ENCODE data around the gene SLC25A13.

The SLC25A13 gene

DNA sequence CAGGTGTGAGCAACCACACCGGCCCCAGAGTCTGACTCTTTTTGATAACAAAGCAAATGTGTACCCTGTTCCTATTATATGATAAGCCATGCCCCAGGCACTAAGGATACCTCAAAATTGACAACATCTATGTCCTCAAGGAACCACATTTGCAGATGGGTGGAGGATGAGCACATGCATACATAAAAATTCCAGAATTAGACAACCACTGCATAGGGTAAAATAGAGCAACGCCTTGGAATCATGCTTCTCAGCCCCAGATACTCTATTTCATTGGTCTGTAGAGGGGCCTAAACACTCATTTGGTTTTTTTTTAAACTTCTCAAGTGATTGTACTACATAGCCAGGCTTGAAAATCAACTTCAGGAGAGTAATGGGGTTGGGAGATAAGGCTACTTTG, 78.7 kb downstream of the SLC25A13 start:
- DNase-seq (ENCODE audit: low read depth in 2 of 2): no peak

DNA sequence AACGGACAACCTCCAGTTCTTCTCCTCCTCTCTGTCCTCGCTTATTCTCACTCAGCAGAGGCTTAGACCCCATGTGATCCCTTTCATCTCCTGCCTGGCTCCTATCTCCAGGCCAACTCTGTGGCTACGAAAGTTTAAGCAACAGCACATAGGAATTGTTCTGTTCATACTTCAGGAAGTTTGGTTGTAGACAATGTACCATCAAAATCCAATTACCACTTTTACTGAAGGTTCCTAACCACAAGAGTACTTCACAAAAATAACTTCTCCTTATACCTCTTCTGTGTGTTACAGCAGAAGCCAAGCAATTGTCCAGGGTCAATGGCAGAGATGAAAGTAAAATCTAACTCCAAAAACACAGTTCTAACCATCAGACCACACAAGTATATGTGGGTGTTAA, 80.0 kb downstream of the SLC25A13 start:
- no peak for DNase-seq (ENCODE audit: low read depth in 2 of 2)

DNA sequence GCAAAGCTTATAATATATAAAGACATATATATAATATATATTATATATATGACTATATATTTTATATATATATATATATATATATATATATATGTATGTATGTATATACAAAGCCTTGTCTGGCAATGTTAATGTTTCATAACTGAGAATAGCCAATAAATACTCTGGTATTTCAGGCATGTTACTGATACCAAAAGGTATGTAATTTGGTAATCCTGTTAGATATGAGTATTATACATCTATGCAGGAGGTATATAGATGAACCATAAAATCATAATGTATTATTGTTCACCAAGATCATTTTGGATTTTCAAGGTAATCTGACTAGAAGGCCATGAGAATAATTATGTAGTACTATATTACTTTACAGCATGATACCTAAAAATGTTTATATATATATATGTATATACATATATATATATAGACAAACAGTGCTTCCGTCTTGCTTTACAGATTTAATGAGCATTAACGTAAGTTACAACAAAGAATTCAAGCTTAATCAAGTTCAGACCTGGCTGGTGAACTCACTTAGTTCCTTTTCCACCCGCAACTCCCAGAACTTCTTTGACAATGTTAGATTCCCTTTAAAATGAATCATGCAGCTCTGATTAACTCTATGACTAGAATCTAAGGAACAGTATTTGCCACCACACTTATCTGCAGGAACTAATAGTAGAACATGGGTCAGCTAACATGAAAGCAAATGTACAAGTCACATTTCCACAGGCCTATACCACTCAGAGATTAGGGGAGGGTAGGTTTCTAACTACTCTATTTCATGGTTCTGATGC, 82.7 kb downstream of the SLC25A13 start:
- DNase-seq (ENCODE audit: low read depth in 2 of 2): no peak

DNA sequence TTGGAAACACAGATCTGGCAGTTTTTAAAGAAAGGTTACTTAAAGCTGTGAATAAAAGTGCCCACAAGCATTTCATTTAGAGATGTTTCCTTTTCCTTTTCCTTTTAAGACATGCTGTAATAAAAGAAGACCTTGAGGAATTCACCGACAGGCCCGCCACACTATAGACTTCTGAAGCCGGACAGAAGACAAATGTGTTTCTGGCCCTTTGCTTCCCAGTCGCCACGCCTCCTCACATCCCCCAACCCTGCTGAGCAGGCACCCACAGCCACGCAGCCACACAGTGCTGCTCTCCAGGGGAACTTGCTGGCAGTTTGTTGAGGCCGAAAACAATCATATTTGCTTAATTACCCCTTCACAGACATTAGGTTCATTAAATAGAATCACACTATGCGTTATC, 83.4 kb downstream of the SLC25A13 start:
- DNase-seq (ENCODE audit: low read depth in 2 of 2): no peak

DNA sequence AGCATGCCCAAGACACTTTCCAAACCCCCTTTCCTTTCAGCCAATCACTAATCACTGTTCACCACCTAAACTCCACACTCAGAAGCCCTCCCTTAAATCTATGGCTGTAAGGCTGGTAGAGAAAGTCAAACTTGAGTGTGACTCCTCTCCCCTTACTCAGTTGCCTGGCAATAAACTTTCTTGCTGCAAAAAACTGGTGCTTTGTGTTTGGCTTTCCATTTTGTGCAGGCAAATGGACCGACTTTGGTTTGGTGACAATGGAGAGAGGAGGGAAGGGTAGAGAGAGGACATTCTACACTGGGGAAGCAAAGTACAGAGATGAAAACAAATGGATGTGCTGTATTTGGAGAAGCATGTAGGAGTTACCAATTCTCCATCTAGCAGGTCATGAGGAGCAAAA, 84.9 kb downstream of the SLC25A13 start:
- no peak for DNase-seq (ENCODE audit: low read depth in 2 of 2)

DNA sequence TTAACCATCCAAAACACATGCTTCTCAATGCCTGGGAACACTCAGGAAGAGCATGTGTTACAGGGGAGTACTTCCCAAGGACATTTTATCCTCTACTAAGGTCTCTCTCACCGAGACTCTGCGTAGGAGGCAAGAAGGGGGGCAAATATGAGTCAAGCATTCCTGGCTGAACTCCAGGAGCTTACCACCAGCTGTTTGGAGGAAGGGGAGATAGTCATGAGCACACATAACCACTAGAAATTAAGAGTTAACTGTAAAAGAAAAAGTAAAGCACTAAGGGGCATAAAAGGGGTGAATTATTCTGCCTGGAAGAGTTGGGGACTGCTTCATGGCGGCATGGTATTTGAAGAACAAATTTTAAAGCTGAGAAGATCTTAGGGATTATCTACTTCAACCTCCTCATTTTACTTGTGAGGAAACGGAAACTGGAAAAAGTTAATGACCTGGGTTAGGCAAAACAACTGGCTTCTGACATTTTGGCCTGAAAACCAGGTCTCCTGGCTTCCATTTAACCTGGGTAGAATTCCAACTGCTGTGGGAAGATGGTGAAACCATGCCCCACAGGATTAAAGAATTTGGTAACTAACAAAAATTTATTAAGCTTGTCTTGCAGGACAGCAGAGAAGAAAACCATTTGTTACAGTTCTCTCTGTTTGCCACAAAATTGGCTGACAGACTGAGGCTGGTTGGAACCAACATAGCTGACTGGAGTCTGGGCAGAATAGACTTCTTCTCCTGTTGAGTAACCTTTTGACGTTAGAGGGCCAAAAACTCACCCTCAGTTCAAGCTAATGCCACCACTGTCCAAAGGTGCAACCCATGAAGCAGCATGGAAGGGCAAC, 85.5 kb downstream of the SLC25A13 start:
- no peak for DNase-seq (ENCODE audit: low read depth in 2 of 2)

DNA sequence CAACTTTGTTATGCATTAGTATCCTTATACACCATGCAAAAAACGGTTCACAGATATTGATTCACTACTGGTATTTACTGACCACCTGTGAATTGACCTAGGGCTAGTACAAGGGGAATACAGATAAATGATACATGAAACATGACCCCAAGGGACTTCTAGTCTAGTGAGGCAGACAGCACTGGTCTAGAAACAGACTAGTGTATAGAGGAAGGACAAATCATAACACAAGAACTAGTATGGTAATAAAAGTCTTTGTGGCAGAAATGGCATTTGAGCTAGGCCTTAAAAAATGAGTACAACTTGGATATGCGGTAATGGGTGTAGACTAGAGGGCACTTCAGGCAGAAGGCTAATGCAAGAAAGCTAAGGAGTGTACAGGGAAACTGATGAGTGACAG, 86.6 kb downstream of the SLC25A13 start:
- no peak for DNase-seq (ENCODE audit: low read depth in 2 of 2)

DNA sequence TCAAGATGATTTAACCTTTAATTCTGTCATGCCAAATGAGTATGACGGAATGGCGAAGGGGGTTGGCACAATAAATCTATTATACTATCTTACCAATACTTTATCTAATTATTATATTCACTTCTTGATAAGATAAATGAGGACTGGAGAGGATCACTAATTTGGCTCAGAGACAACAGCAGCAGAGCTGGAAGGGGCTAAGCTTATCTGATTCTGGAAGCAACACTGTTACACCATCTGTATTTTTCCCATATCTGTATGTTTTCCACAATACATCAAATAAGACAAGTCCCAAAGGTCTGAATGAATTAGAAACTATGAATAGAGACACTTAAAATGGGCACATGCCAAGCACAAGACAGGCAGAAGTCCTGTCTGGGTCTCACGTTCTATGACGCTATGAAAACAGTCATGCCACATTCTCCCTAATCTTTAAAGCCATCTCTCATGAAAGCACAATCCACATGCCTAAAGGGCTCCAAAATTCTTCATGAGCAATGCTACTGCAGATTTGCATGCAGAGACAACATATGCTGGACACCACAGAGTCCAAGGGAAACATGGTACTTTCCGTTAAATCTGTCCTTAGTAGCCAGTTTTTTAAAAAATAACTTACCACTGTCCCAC, 88.3 kb downstream of the SLC25A13 start:
- no peak for DNase-seq (ENCODE audit: low read depth in 2 of 2)

DNA sequence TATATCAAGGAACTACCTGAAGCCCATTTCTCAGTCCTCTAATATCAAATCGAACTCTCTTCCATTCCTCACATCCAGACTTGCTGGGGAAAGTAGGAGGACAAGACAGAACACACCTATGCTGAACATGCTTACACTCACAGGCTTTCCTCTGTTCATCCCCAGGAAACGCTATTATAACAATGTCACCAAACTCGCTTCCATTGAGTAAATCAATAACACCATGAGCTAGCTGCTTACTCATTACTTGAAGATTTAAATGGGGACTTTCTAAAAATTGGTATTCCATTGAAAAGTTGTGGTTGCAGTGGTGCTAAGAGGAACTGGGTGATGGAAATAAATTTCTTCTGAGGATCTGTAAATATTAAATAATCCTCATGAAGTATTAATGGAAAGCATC, 88.8 kb downstream of the SLC25A13 start:
- no peak for DNase-seq (ENCODE audit: low read depth in 2 of 2)

DNA sequence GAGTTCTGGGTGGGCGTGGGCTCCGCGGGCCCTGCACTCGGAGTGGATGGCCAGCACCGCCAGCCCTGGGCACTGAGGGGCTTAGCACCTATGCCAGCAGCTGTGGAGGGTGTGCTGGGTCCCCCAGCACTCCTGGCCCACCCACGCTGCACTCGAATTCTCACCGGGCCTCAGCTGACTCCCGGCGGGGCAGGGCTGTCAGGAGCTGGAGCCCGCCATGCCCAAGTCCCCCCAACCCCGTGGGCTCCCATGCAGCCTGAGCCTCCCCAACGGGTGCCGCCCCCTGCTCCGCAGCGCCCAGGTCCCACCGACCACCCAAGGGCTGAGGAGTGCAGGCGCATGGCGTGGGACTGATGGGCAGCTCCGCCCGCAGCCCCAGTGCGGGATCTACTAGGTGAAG, 93.1 kb downstream of the SLC25A13 start:
- no peak for DNase-seq (ENCODE audit: low read depth in 2 of 2)

DNA sequence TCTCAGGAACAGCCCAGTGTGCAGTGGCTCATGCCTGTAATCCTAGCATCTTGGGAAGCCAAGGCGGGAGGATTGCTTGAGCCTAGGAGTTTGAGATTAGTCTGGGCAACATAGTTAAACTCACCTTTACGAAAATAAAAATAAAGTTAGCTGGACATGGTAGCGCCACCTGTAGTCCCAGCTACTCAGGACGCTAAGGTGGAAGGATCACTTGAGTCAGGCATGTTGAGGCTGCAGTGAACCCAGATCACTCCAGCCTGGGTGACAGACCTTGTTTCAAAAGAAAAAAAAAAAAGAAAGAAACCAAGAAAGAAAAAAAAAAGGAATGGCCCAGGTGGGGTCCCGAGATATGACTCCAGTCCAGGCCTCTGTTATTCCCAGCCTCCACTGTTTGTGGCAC, 96.6 kb downstream of the SLC25A13 start:
- DNase-seq (ENCODE audit: low read depth in 2 of 2): no peak

DNA sequence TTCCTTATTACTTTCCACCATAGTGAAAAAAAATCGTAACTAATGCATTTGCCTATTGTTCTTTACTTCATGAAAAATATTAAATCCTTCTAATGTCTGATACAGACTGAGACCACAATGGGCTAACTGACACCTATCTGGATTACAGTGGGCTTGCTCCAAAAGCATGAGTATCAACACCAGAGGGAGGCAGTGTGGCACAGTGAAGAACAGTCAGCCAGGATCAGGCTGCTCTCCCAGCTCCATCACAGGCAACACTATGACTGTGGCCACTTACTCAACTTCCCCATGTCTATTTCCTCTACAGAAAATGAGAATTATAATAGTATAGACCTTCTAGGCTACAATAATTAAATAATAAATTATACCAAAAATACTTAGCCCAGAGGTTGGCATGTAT, 97.2 kb downstream of the SLC25A13 start:
- DNase-seq (ENCODE audit: low read depth in 2 of 2): no peak

DNA sequence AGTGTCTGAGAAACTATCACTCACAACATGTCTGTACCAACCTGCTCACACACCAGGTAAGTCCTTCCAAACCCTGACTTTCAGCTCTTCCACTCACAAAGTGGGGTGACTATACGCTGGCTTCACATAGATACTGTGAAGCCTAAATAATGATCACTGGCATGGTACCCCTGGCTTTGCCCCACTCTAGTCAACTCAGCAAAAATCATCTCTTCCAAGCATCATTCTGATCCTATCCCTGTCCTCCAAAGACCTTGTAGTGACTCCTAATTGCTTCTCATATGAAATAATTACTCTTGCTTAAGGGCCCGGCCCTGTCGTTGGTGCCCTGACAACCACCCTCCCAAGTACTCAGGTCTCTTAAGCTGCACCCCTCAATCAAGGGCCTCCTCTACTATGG, 97.8 kb downstream of the SLC25A13 start:
- DNase-seq (ENCODE audit: low read depth in 2 of 2): no peak

DNA sequence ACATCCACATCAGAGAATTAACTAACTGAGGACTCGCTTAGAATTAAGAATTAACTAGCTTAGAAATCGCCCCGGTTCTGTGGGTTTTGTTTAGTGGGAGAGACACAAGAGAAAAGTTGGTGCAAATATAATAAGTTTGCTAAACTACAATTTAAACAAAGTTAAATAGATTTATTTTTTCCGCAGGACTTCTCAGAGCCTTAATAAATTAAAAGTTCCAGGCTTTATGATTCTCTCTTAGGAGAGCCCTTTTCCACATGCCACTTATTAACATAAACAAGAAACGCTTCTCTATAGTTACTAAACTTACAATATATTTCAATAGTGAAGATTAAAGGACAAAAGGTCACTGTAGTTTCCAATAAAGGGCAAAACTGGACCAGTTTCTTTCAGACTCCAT, 100.0 kb downstream of the SLC25A13 start:
- no peak for DNase-seq (ENCODE audit: low read depth in 2 of 2)

DNA sequence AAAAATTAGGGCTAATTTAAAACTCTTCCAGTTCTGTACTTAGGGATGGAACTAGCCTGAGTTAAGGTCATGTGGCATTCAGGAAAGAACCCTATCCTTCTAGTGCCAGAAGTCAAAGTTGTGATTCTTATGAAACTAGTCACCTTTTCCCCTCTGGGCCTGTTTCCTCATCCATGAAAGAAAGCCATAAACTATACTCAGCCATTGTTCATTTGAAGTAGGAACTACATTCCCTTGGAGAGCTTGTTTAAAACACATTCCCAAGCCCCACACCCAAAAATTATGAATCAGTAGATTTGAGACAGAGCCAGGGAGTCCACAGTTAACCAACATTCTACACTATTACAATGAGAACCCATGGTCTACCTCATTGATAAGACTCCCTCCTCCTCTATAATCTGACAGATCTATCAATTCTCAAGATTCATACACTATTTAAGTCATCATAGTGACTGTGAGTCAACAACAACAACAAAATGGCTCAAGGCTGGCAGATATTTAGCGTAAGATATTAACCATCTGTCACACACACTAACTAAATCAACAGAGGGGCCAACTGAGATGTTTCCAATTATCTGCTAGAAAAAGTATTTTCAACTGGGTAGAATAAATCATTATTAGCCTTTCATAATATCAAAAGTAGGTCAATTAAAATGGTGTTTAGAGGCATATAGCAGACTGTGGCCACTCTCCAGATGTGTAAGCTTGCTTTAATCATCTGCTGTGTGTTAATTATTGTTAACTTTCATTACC, 102.3 kb downstream of the SLC25A13 start:
- no peak for DNase-seq (ENCODE audit: low read depth in 2 of 2)

DNA sequence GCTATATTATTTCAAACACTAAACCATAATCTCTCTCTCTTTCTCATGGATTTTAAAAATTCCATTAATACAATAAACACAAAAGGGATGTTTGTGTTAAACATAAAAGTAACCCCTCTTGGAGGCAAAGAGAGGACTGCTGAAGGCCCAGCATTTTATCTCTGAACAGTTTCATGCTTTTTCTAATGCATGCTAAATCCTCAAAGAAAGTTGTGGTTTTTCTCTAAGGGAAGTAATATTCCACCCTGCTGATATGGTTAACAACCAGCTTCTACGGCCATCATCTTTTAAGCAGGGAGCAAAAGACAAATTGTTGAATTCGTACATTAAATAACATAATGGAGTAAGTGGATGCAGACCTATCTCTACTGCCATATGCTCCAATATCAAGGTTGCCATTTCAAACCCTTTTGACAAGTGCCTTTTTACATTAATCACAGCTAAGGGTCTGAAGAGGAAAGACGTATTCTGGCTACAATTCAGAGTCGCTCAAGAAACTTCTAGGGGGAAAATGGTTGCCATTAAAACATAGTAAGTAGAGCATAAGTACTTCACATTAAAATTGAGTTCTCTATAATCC, 103.1 kb downstream of the SLC25A13 start:
- DNase-seq (ENCODE audit: low read depth in 2 of 2): no peak

DNA sequence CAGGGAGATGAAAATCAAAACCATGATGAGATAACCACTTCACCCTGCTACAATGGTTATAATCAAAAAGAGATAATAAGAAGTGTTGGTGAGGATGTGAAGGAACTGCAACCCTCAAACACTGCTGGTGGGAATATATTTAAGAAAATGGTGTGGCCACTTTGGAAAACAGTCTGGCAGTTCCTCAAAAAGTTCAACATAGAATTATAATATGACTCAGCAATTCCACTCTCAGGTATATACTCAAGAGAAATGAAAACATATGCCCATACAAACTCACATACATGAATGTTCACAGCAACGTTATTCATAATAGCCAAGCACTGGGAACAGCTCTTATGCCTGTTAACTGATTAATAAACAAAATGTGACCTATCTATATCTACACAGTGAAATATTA, 104.8 kb downstream of the SLC25A13 start:
- DNase-seq (ENCODE audit: low read depth in 2 of 2): no peak

DNA sequence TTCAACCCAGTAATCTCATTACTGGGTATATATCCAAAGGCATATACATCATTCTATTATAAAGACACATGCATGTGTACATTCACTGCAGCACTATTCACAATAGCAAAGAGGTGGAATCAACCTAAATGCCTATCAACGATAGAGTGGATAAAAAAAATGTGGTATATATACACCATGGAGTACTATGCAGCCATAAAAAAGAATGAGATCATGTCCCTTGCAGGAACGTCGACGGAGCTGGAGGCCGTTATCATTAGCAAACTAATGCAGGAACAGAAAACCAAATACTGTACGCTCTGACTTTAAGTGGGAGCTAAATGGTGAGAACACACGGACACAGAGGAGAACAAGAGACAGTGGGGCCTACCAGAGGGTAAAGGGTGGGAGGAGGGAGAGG, 105.5 kb downstream of the SLC25A13 start:
- no peak for DNase-seq (ENCODE audit: low read depth in 2 of 2)

DNA sequence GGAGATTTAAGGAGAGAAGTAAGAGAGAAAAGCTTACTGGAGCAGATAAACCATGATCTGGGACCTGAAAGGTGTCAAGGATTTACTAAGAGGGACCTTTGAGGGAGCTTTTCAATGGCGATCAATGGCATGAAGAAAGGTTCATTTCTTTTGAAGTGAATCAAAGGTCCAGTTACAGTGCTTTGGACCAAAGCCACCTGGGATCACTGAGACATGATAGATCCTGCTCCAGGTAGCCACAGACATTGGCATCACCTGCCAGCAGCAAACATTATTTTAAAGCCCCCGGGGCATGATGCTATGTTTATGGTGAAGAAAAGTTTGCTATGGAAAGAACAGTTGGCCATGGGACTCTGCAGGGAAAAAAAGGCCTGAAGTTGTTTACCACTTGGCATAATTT, 109.4 kb downstream of the SLC25A13 start:
- no peak for DNase-seq (ENCODE audit: low read depth in 2 of 2)

DNA sequence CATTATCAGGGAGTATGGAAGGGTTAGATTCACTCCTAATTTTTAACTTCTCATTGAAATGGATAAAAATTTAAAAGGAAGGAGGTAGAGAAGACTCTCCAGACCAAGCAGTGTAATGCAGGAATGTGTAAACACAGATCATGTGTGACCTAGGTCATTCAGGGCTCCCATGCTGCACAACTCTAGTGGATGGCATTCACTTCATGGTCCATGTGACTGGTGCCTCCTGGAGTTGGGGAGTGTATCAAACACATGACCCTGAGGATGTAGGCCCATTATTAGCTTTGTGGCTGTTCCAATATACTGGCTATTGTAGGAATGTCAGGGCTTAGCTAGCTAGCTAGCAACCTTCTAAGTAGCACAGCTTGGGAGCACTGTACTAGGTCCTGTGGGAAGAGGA, 109.9 kb downstream of the SLC25A13 start:
- DNase-seq (ENCODE audit: low read depth in 2 of 2): no peak

DNA sequence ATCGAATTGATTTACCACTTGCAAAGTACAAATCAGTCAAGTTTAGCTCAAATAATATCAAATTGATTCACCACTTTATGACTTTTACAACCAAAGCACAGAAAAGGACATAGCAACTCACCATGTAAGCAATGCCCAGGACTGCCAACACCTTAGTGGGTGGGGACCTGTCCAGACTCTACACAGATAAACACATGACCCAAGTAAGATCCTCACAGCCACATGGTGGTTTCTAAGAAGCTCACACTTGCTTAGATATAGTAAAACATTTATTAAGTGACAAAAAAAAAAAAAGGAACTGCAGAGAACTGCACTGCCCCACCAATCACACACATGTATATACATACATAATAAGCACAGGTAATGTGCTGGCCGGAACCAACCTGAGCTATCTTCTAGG, 116.2 kb downstream of the SLC25A13 start:
- DNase-seq (ENCODE audit: low read depth in 2 of 2): no peak

DNA sequence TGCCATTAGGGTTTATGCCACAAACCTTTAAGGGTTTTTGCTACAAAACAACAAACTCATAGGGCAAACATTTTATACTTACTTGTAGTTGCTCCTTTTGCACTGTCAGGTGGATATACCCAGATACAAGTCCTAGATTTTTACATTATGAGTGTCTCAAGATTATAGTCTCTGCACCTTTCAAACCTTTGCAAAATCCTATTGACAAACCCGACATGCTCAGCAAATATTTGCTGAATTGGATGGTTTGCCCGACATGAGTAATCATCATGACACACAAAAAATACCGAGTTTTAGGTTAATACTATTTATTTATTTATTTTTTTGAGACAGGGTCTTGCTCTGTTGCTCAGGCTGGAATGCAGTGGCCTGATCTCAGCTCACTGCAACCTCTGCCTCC, 117.3 kb downstream of the SLC25A13 start:
- DNase-seq (ENCODE audit: low read depth in 2 of 2): no peak
